ENCODE measurements around the gene ACTA1. TPM values are rescaled to one million over a fixed set of nuclear protein-coding genes. Genes with fewer than 3 reads are reported as not detected.
A peak's percentile ranks its signal among the peaks of the same experiment; 100 is the strongest.

The ACTA1 gene
- total and polyA plus RNA-seq, 2 experiments from 2014 or later = 0.28 to 0.33 TPM

- H3K27me3 ChIP-seq = peaks cover 33% of the 10 kb centered on the region
- H3K79me2 ChIP-seq = no peaks in the 10 kb centered on the region
- H2AFZ ChIP-seq = no peak overlapping the region
- H3K4me1 ChIP-seq (ENCODE audit: insufficient read depth) = peaks cover 4% of the 10 kb centered on the region
- WGBS (ENCODE audit: low lambda C conversion rate, missing lambda C conversion rate) = 96% methylated on average over 3 of the region's 3 CpGs
- H3K4me2 ChIP-seq = no peak overlapping the region
- H4K20me1 ChIP-seq (ENCODE audit: insufficient read depth, poor library complexity, severe bottlenecking) = no peaks in the 10 kb centered on the region
- H3K9me2 ChIP-seq (replicated peaks; ENCODE audit: insufficient read depth) = no peaks in the 10 kb centered on the region
- no peaks in the 10 kb centered on the region for H3K9me3 ChIP-seq (ENCODE audit: low read depth)
- no peak overlapping the region for H3K27ac ChIP-seq
- DNase-seq (ENCODE audit: low spot score) = no peak
- no peak for TF ChIP-seq EZH2phosphoT487 (IDR thresholded peaks at IDR 0.05; ENCODE audit: low read depth, severe bottlenecking, unreplicated experiment)
- TF ChIP-seq CTCF (IDR thresholded peaks at IDR 0.05; ENCODE audit: poor library complexity) = no peak
- no peak for TF ChIP-seq EZH2 (IDR thresholded peaks at IDR 0.05; ENCODE audit: borderline replicate concordance)
- H3K4me3 ChIP-seq = no peak overlapping the region
- H3K36me3 ChIP-seq (replicated peaks; ENCODE audit: insufficient read depth, low read depth) = no peaks in the 10 kb centered on the region
Observed at GRCh38 chr1:229438021-229438420, 4.1 kb upstream of the ACTA1 start.

GRCh38 chr1:229437443-229437842 is 3.5 kb upstream of the ACTA1 start:
- Histone ChIP-seq H3K4me1 (ENCODE audit: insufficient read depth) (peaks cover 4% of the 10 kb centered on the region), H4K20me1 (ENCODE audit: insufficient read depth, poor library complexity, severe bottlenecking) (no peaks in the 10 kb centered on the region), H3K36me3 (replicated peaks; ENCODE audit: insufficient read depth, low read depth) (no peaks in the 10 kb centered on the region), H2AFZ (no peak overlapping the region), H3K4me2 (no peak overlapping the region), H3K9me2 (replicated peaks; ENCODE audit: insufficient read depth) (no peaks in the 10 kb centered on the region), H3K9me3 (ENCODE audit: low read depth) (no peaks in the 10 kb centered on the region), H3K79me2 (no peaks in the 10 kb centered on the region), H3K27ac (no peak overlapping the region), H3K4me3 (no peak overlapping the region), H3K27me3 (peaks cover 33% of the 10 kb centered on the region)
- no peak for DNase-seq (ENCODE audit: low spot score)
- WGBS (ENCODE audit: low lambda C conversion rate, missing lambda C conversion rate) = 100% methylated on average over 2 of the region's 2 CpGs
- TF ChIP-seq EZH2phosphoT487 (IDR thresholded peaks at IDR 0.05; ENCODE audit: low read depth, severe bottlenecking, unreplicated experiment) = no peak
- no peak for TF ChIP-seq CTCF (IDR thresholded peaks at IDR 0.05; ENCODE audit: poor library complexity)
- no peak for TF ChIP-seq EZH2 (IDR thresholded peaks at IDR 0.05; ENCODE audit: borderline replicate concordance)

GRCh38 chr1:229436201-229436600 is 2.3 kb upstream of the ACTA1 start:
- Histone ChIP-seq H3K4me2 (no peak overlapping the region), H3K27me3 (peaks cover 33% of the 10 kb centered on the region), H3K9me2 (replicated peaks; ENCODE audit: insufficient read depth) (no peaks in the 10 kb centered on the region), H3K36me3 (replicated peaks; ENCODE audit: insufficient read depth, low read depth) (no peaks in the 10 kb centered on the region), H3K79me2 (no peaks in the 10 kb centered on the region), H3K9me3 (ENCODE audit: low read depth) (no peaks in the 10 kb centered on the region), H3K4me1 (ENCODE audit: insufficient read depth) (peaks cover 4% of the 10 kb centered on the region), H3K4me3 (no peak overlapping the region), H4K20me1 (ENCODE audit: insufficient read depth, poor library complexity, severe bottlenecking) (no peaks in the 10 kb centered on the region), H2AFZ (no peak overlapping the region), H3K27ac (no peak overlapping the region)
- no peak for TF ChIP-seq EZH2phosphoT487 (IDR thresholded peaks at IDR 0.05; ENCODE audit: low read depth, severe bottlenecking, unreplicated experiment)
- no peak for TF ChIP-seq EZH2 (IDR thresholded peaks at IDR 0.05; ENCODE audit: borderline replicate concordance)
- no peak for TF ChIP-seq CTCF (IDR thresholded peaks at IDR 0.05; ENCODE audit: poor library complexity)
- WGBS (ENCODE audit: low lambda C conversion rate, missing lambda C conversion rate) = 85% methylated on average over 7 of the region's 7 CpGs
- DNase-seq (ENCODE audit: low spot score) = no peak

GRCh38 chr1:229434641-229435051 is 752 bp upstream of the ACTA1 start:
- no peaks in the 10 kb centered on the region for H3K79me2 ChIP-seq
- no peaks in the 10 kb centered on the region for H4K20me1 ChIP-seq (ENCODE audit: insufficient read depth, poor library complexity, severe bottlenecking)
- H3K27me3 ChIP-seq = peaks cover 33% of the 10 kb centered on the region
- peak overlapping the region; percentile 71 for H3K4me2 ChIP-seq
- no peak for DNase-seq (ENCODE audit: low spot score)
- no peak overlapping the region for H3K4me3 ChIP-seq
- no peaks in the 10 kb centered on the region for H3K9me3 ChIP-seq (ENCODE audit: low read depth)
- H3K9me2 ChIP-seq (replicated peaks; ENCODE audit: insufficient read depth) = no peaks in the 10 kb centered on the region
- H3K27ac ChIP-seq = no peak overlapping the region
- peaks cover 4% of the 10 kb centered on the region for H3K4me1 ChIP-seq (ENCODE audit: insufficient read depth)
- WGBS (ENCODE audit: low lambda C conversion rate, missing lambda C conversion rate) = 3% methylated on average over 22 of the region's 27 CpGs
- no peaks in the 10 kb centered on the region for H3K36me3 ChIP-seq (replicated peaks; ENCODE audit: insufficient read depth, low read depth)
- H2AFZ ChIP-seq = no peak overlapping the region
- TF ChIP-seq EZH2 (IDR thresholded peaks at IDR 0.05; ENCODE audit: borderline replicate concordance) = no peak
- TF ChIP-seq CTCF (IDR thresholded peaks at IDR 0.05; ENCODE audit: poor library complexity) = no peak
- TF ChIP-seq EZH2phosphoT487 (IDR thresholded peaks at IDR 0.05; ENCODE audit: low read depth, severe bottlenecking, unreplicated experiment) = no peak

All from hepatocyte (in vitro differentiated cells).